Mesodermal cell (in vitro differentiated cells): ENCODE data around the gene AOPEP.
"Not testable (repeated sequence)": the region's sequence is repeated elsewhere in the genome, so short reads cannot be mapped to it uniquely, and the experiment has no call there.

Experiments used
- H3K27ac ChIP-seq: 2 replicates; pipeline ENCODE4 v1.7.0; 2013; ENCODE audit warnings: mild to moderate bottlenecking, low read depth, low read length, moderate library complexity; ENCODE audit not compliant: severe bottlenecking
- H3K36me3 ChIP-seq: 2 replicates; pipeline ENCODE4 v1.7.1; 2013; ENCODE audit warnings: mild to moderate bottlenecking, low read length, moderate library complexity; ENCODE audit not compliant: control insufficient read depth, insufficient read depth
- H3K4me1 ChIP-seq: one replicate; pipeline ENCODE4 v1.7.1; 2013; ENCODE audit warnings: mild to moderate bottlenecking, low read length; ENCODE audit not compliant: insufficient read depth, control insufficient read depth, poor library complexity, severe bottlenecking
- H3K4me3 ChIP-seq: 2 replicates; pipeline ENCODE4 v1.7.0; 2013; ENCODE audit warnings: low read length, control low read depth, mild to moderate bottlenecking; ENCODE audit not compliant: insufficient read depth, poor library complexity, severe bottlenecking; ENCODE audit errors: extremely low read depth
- H3K9me3 ChIP-seq: 2 replicates; pipeline ENCODE4 v1.7.1; 2013; ENCODE audit warnings: mild to moderate bottlenecking, low read length, moderate library complexity; ENCODE audit not compliant: control insufficient read depth
- WGBS, 2 experiments: methylation state at CpG; one replicate each; pipeline ENCODE4 v1.1.5; 2013; ENCODE audit warnings: missing lambda C conversion rate in 2 of 2; ENCODE audit not compliant: insufficient coverage in 2 of 2; 5-methylcytosine and 5-hydroxymethylcytosine counted together

AOPEP gene

DNA sequence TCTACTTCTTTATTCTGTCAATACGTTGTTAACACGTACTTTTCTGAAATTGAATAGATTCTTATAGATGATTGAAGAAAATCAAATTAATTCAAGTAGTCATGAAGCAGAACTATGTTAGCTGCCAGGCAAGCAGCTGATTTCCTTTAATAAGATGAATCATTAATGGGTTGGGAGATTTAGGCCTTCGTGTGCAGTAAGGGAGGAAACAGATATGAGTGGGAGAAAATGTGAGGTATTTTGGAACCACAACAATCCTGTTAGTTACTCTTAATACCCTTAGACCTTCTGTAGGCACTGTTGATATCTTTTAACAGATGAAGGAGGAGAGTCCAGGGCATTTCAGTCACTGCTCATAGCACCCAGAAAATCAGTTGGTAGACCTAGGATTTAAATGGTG is 121.0 kb downstream of the AOPEP start:
- 100% methylated on average over 2 to 3 of the region's 3 CpGs for WGBS, 2 experiments
- Histone ChIP-seq H3K4me3 (no peak overlapping the region), H3K4me1 (peaks cover 3% of the 10 kb centered on the region), H3K27ac (no peak overlapping the region), H3K36me3 (no peaks in the 10 kb centered on the region), H3K9me3 (no peaks in the 10 kb centered on the region)

DNA sequence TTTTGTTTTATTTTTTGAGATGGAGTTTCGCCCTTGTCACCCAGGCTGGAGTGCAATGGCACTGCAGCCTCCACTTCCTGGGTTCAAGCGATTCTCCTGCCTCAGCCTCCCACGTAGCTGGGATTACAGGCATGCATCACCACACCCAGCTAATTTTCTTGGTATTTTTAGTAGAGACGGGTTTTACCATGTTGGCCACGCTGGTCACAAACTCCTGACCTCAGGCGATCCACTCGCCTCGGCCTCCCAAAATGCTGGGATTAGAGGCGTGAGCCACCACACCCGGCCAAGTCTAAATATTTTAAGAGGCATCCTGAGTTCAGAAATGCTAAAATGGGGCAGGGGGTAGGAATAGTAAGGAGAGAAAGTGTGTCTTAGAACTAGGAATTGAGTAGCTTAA is 122.3 kb downstream of the AOPEP start:
- H3K4me3 ChIP-seq, H3K27ac ChIP-seq: not testable (repeated sequence)
- WGBS, 2 experiments, result 94 to 95% methylated on average over 8 to 10 of the region's 10 CpGs

DNA sequence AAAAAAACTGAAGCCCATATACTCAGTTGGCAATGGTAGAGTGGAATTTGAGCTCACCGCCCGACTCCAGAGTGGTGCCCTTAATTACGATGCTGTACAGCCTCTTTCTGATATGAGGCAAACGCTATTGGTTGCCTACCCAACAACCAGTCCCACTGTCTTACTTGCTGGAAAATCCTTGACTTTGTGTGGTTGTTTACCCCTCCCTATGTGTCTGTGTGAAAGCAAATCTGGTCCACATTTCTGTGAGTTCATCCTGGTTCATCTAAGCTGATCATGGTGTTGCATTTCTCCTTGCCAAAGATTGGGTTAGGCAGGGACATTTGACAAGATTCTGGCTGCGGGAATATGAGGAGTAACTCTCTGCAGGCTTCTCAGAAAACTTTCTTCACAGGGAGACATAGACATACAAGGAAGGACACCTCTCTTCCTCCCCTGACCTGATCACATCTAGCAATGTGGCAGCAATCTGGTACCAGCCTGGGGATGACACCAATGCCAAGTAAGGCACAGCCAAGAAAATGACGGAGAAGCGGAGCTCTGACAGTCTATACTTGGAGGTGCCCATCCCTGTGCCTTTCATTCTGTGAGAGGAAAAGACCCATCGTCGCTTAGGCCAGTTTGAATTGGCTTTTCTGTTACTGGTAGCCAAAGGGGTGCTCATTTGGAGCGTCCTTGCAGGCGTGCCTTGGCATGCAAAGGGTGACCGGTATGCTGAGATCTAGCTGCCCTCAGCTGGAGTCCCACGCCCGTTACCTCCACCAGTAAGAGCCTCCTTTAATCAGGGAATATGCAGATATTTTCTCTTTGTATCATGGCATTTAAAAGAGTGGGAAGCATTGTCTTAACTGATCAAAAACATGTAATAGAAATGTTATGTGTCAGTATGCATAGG is 124.3 kb downstream of the AOPEP start:
- Histone ChIP-seq H3K36me3 (no peaks in the 10 kb centered on the region), H3K4me3 (no peak overlapping the region), H3K9me3 (no peaks in the 10 kb centered on the region), H3K4me1 (no peaks in the 10 kb centered on the region), H3K27ac (no peak overlapping the region)
- 92 to 96% methylated on average over 11 to 14 of the region's 14 CpGs for WGBS, 2 experiments

More for the DNA sequence above, 122.3 kb downstream of the AOPEP start:
- not testable (repeated sequence) for H3K9me3 ChIP-seq, H3K36me3 ChIP-seq, H3K4me1 ChIP-seq

DNA sequence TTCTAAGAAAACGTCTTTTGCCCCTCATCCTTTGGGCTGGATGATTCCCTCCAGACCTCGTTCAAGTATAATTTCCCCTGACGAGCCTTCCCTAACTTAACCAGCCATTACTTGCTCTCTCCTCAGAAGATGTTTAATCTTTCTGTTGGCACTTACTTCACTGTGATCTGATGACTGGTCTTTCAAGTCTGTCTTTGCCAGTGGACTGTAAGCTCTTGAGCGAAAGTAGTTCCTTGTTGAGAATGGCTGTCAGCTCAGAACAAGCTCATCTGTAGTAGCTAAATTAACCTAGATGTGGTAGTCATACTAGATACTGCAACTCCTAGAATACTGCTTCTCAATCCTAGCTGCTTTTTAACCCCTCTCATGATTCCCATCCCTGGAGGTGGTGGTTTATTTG is 125.0 kb downstream of the AOPEP start:
- H3K4me3 ChIP-seq, result no peak overlapping the region
- H3K27ac ChIP-seq, result no peak overlapping the region
- no peaks in the 10 kb centered on the region for H3K9me3 ChIP-seq
- 100% methylated on average over 3 to 4 of the region's 4 CpGs for WGBS, 2 experiments
- no peaks in the 10 kb centered on the region for H3K36me3 ChIP-seq
- no peaks in the 10 kb centered on the region for H3K4me1 ChIP-seq

DNA sequence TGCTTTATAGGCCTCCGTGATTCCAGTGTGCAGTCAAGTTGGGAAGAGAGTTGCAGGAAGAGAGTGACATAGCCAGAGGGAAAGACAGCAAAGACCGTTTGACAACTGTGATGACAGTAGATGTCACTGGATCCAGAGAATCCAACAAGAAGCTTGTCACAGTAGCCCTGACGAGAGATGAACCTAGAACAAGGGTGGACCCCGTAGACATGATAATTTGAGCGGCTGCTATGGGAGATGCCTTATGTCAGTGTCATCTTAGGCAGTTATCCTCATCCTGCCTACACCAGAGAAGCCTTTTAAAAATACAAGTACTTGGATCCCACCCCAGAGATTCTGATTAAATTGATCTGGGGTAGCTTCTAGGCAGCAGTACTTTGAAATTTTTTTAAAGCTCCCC is 125.4 kb downstream of the AOPEP start:
- 92 to 100% methylated on average over 4 of the region's 5 CpGs for WGBS, 2 experiments
- Histone ChIP-seq H3K36me3 (no peaks in the 10 kb centered on the region), H3K9me3 (no peaks in the 10 kb centered on the region), H3K27ac (no peak overlapping the region), H3K4me1 (no peaks in the 10 kb centered on the region), H3K4me3 (no peak overlapping the region)

DNA sequence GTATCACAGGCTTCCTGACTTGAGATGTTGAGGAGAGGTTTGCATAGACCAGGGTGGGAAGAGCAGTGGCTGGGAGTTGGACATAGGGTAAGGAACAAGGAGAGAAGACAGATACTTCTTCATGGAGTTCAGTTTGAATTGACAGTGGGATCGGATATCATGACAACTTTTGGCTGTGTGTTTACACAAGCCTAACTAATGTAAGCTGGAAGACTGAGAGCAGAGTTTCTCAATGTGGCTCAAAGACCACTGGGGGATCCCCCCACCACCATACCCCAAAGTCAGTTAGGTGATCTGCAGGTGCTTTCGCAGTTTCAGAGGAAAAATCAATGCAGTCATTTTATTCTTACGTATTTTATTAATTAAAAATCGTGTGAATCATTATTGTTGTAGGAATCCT is 125.9 kb downstream of the AOPEP start:
- no peaks in the 10 kb centered on the region for H3K4me1 ChIP-seq

DNA sequence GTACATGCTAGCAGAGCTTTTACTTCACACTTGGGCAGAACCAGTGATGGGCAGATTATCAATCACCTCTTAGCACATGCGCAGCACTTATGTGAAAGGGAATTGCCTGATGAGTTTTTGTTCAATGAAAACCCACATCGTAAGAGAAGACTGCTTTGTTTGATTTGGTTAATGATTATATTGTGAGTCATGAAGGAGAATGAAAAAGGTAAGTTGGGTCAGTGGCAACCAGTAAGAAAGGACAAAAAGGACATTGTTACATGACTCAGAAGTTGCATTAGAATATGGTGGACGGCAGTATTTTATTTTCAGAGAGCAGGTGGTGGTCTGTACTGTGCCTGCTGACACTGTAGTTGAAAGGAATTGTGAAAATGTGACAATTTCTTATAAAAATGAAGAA is 127.4 kb downstream of the AOPEP start:
- Histone ChIP-seq H3K4me3 (no peak overlapping the region), H3K9me3 (peaks cover 5% of the 10 kb centered on the region), H3K4me1 (no peaks in the 10 kb centered on the region), H3K27ac (no peak overlapping the region), H3K36me3 (no peaks in the 10 kb centered on the region)
- 85 to 90% methylated on average over 2 to 3 of the region's 3 CpGs for WGBS, 2 experiments

More for the DNA sequence above, 125.9 kb downstream of the AOPEP start:
- Histone ChIP-seq H3K27ac (no peak overlapping the region), H3K9me3 (no peaks in the 10 kb centered on the region), H3K4me3 (no peak overlapping the region), H3K36me3 (no peaks in the 10 kb centered on the region)
- WGBS, 2 experiments, result 83% methylated on average over 1 of the region's 4 CpGs; no CpG with 5 or more reads in 1 of the 2 experiments

DNA sequence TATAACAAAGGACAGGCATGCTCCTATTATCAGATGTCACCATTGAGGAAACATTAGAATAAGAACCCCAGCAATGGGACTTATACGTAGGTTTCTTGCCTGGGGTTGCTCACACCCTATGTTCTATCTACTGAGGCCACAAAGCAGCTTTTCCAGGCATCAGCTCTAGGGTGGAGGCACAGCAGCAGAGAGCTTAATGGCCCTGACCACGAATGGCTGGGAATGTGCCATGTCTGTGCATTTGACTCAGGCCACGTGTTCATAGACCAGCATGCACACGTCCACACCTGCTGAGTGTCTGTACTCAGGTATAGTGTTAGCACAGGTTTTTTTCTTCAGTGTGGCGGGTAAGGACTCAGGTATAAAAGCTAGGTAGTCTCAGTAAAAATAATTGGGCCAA is 129.4 kb downstream of the AOPEP start:
- no peaks in the 10 kb centered on the region for H3K36me3 ChIP-seq
- no peak overlapping the region for H3K4me3 ChIP-seq
- H3K4me1 ChIP-seq, result no peaks in the 10 kb centered on the region
- WGBS, 2 experiments, result 98 to 100% methylated on average over 4 of the region's 5 CpGs
- H3K27ac ChIP-seq, result no peak overlapping the region
- peaks cover 5% of the 10 kb centered on the region for H3K9me3 ChIP-seq

DNA sequence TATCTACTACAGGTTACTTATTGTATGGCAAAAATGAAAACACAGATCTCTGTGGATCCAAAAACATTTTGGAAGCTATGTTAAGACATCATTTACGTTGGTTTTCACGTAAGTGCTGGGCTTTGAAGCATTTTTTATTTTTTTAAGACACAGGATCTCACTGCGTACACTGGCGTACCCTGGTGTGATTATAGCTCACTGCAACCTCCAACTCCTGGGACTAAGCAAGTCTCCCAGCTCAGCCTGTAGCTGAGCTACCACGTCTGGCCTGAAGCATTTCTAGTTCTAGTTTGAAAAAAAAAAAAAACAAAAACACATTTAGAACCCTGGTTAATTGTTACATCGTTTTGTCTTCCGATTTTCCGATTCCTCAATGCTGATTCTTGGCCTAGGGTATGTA is 131.3 kb downstream of the AOPEP start:
- no peaks in the 10 kb centered on the region for H3K4me1 ChIP-seq
- H3K4me3 ChIP-seq, result no peak overlapping the region
- no peak overlapping the region for H3K27ac ChIP-seq
- WGBS, 2 experiments, result 98% methylated on average over 4 to 6 of the region's 8 CpGs
- H3K9me3 ChIP-seq, result peaks cover 5% of the 10 kb centered on the region
- no peaks in the 10 kb centered on the region for H3K36me3 ChIP-seq

DNA sequence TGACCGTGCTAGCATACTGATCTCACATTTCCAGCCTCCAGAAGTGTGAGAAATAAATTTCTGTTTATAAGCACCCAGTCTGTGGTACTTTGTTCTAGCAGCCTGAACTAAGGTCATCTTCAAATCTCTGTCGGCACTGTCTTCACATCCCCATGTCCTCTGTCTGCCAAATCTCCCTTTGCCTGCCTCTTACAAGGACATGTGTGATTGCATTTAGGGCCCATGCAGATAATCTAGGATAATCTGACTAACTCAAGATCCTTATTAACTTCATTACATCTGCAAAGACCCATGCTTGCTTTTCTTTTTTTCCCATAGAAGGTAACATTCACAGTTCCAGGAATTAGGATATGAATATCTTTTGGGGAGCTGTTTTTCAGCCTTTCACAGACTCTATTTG is 132.7 kb downstream of the AOPEP start:
- Histone ChIP-seq H3K4me3 (no peak overlapping the region), H3K4me1 (no peaks in the 10 kb centered on the region), H3K36me3 (no peaks in the 10 kb centered on the region), H3K9me3 (peaks cover 5% of the 10 kb centered on the region), H3K27ac (no peak overlapping the region)
- WGBS, 2 experiments, result 94 to 95% methylated on average over 2 of the region's 2 CpGs

DNA sequence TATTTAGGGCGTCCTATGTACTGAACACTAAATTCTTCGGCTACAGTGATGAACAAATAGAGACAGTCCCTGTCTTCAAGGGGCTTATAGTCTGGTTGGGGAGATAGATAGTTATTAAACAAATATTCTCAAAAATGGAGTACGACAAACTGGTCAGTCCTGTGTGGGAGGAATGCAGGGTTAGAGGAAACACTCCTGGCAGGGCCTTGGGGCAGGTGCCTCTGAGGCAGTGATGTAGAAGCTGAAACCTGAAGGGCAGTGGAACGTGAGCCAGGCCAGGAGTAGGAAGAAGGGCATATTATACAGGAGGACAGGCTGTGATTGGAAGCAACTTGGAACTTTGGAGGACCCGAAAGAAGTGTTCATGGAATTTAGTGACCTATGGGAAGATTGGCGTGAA is 133.4 kb downstream of the AOPEP start:
- WGBS, 2 experiments, result 95 to 97% methylated on average over 4 of the region's 6 CpGs
- Histone ChIP-seq H3K4me1 (no peaks in the 10 kb centered on the region), H3K9me3 (peaks cover 5% of the 10 kb centered on the region), H3K36me3 (no peaks in the 10 kb centered on the region), H3K4me3 (no peak overlapping the region), H3K27ac (no peak overlapping the region)
